ENCODE data around the gene FBXO44. TPM values are rescaled to one million over a fixed set of nuclear protein-coding genes. Genes with fewer than 3 reads are reported as not detected.

The FBXO44 gene
- total RNA-seq, 1 donor from 2014 or later = 24.2 TPM

DNA sequence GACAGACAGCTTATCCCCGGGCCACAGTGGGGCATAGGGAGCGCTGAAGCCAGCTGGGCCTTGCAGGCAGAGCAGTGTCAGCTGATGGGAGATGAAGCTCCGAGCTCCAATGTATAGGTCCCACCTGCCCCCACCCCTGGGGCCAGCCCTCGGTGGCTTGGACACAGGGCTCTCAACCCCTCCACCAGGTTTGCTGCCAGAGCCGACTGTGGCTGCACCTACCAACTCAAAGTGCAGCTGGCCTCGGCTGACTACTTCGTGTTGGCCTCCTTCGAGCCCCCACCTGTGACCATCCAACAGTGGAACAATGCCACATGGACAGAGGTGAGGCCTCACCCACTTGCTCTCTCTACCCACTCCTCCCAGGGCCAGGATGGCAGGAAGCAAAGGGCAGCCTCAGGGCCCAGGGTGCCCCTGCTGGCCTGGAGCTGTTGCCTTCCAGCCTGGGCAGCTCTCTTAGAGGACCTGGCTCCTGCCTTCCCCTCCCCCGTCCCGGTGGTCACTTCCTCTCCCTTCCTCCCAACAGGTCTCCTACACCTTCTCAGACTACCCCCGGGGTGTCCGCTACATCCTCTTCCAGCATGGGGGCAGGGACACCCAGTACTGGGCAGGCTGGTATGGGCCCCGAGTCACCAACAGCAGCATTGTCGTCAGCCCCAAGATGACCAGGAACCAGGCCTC lies 18.6 kb downstream of the FBXO44 start:
- no peaks in the 10 kb centered on the region for H3K27me3 Mint-ChIP-seq (ENCODE audit: insufficient read depth)
- no peak overlapping the region for H3K4me3 Mint-ChIP-seq
- intact Hi-C loops (cut with micrococcal nuclease) = no loop called here
- no peaks in the 10 kb centered on the region for H3K9me3 Mint-ChIP-seq
- H3K36me3 Mint-ChIP-seq (ENCODE audit: low read depth) = peaks cover 15% of the 10 kb centered on the region
- DNase-seq (ENCODE audit: low spot score) = no peak
- no peaks in the 10 kb centered on the region for H3K4me1 Mint-ChIP-seq (ENCODE audit: low read depth)
- no peak overlapping the region for H3K27ac Mint-ChIP-seq

DNA sequence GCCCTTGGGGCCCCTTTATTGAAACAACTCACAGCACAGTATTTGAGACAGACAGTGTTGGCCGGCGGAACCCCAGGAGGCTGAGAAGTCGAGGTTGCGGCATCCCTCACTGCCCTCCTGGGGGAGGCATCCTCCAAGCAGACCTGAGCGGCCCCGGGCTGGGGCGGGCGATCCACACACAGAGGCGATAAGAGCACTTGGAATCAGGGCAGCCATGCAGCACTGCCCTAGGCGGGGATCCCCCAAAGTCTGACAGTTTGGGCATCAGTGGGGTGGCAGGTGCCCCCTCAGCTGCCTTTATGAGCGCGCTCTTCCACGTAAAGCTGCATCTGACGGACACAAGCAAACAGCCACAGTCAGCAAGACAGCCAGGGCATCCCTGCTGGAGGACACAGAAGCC lies 19.8 kb downstream of the FBXO44 start:
- no peak overlapping the region for H3K27ac Mint-ChIP-seq
- peaks cover 12% of the 10 kb centered on the region for H3K36me3 Mint-ChIP-seq (ENCODE audit: low read depth)

DNA sequence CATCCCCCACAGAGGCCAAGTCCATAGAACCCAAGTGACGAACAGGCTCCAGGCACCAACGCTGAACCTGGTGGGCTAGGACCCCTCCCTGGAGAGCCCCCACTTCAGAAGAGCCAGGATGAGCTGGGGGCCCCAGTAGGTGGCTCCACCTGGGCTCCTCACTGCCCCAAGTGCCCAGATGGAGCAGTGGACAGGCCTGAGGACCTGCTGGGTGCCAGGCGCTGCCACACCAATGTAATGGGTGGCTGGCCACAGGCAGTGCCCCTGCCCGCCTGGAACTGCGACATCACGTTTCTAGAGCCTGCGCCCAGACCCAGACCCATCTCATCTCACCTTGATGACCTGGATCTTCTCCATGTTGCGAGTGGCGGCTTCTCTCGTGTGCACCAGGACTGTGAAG lies 20.6 kb downstream of the FBXO44 start:
- Mint-ChIP-seq H3K27ac (no peak overlapping the region), H3K4me3 (no peak overlapping the region), H3K9me3 (no peaks in the 10 kb centered on the region), H3K4me1 (ENCODE audit: low read depth) (peaks cover 12% of the 10 kb centered on the region), H3K36me3 (ENCODE audit: low read depth) (peaks cover 9% of the 10 kb centered on the region), H3K27me3 (ENCODE audit: insufficient read depth) (no peaks in the 10 kb centered on the region)
- DNase-seq (ENCODE audit: low spot score) = no peak
- intact Hi-C loops (cut with micrococcal nuclease) = no loop called here

More for the DNA sequence above, 19.8 kb downstream of the FBXO44 start:
- Mint-ChIP-seq H3K4me1 (ENCODE audit: low read depth) (peaks cover 9% of the 10 kb centered on the region), H3K4me3 (no peak overlapping the region), H3K27me3 (ENCODE audit: insufficient read depth) (no peaks in the 10 kb centered on the region), H3K9me3 (no peaks in the 10 kb centered on the region)
- no peak for DNase-seq (ENCODE audit: low spot score)
- intact Hi-C loops (cut with micrococcal nuclease) = no loop called here

DNA sequence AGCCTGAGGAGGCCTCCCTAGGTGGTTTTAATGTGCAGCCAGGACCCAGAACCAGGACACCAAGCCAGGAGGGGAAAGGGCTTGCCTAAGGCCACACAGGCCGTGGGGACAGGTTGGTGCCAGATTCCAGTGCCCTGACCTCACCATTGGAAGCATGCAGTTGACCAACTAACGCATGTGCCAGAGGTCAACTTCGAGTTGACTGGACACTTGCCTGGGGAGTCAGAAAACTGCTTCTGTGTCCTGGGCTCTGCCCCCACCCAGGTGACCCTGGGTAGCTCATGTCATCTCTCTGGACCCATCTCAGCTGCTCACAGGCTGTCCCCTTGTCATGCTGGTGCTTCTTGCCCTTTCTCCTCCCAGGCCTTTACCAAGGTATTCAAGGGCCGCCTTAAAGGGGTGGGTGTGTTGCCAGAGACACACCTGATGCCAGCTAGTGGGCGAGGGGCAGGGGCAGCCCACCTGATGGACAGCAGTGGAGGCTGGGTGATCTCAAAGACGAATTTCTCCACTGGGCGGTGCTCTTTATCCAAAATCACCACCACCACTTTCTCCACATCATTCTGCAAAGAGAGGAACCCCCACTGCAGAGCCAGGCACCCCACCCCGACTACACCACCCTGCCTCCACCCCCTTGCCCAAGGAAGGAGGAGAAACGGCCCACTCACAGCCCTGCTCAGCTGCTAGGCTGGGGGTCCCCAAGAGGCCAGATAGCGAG lies 21.9 kb downstream of the FBXO44 start:
- Mint-ChIP-seq H3K9me3 (no peaks in the 10 kb centered on the region), H3K4me1 (ENCODE audit: low read depth) (peaks cover 14% of the 10 kb centered on the region), H3K27me3 (ENCODE audit: insufficient read depth) (no peaks in the 10 kb centered on the region), H3K4me3 (no peak overlapping the region), H3K36me3 (ENCODE audit: low read depth) (peaks cover 7% of the 10 kb centered on the region), H3K27ac (no peak overlapping the region)
- intact Hi-C loops (cut with micrococcal nuclease) = no loop called here
- no peak for DNase-seq (ENCODE audit: low spot score)

DNA sequence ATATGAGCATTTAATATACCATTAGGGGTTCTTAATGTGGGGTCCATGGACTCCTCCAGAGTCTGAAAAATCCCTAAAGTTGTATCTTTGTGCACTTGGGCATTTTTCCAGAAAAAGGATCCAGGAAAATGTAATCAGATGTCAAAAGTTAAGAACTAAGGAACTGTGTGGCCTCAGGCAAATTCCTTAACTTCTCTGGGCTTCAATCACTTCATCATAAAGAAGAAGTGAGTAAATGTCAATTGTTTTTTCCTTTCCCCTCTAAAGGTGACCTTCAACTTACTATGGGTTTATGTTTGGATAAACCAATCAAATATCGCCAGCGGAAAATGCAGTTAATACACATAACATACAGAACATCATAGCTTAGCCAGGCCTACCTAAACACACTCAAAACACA lies 23.8 kb downstream of the FBXO44 start:
- H3K9me3 Mint-ChIP-seq = no peaks in the 10 kb centered on the region
- intact Hi-C loops (cut with micrococcal nuclease) = no loop called here
- peaks cover 5% of the 10 kb centered on the region for H3K36me3 Mint-ChIP-seq (ENCODE audit: low read depth)
- peaks cover 5% of the 10 kb centered on the region for H3K27me3 Mint-ChIP-seq (ENCODE audit: insufficient read depth)
- peaks cover 18% of the 10 kb centered on the region for H3K4me1 Mint-ChIP-seq (ENCODE audit: low read depth)
- DNase-seq (ENCODE audit: low spot score) = no peak
- H3K4me3 Mint-ChIP-seq = peak overlapping the region; percentile 3
- no peak overlapping the region for H3K27ac Mint-ChIP-seq

DNA sequence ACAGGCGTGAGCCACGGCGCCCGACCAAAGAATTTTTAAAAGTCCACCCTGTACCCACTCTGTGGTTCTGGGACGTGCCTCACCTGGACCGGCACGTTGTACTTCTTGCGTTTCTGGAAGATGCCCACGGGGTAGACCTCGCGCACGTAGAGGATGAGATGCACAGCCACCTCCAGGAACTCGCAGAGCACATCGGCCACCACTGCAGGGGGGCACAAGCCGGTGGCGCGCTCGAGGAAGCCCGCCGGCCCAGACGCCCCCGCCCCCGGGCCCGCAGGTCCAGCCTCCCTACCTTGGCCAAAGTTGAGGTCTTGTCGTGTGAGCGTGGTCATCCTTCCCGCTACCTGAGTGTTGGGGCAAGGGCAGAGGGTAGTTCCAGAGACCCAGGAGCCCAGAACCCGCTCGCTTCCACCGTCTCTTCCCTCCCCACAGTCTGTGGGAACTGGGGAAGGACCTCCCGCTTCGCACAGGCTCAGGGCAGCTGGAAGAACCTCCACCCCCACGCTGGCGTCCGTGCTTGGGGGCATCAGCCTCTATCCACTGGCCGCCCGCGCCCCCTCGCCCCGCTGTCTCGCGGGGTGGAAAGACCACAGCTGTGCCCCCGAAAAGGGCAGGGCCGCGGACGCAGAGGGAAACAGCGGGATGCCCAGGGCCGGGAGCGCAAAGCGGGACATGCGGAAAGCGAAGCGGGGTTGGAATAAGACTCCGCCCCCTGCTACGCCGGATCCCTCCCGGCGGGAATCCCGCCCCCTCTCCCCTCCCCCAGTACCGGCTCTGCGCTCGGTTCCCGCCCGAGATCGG lies 25.8 kb downstream of the FBXO44 start:
- Mint-ChIP-seq H3K27me3 (ENCODE audit: insufficient read depth) (peaks cover 13% of the 10 kb centered on the region), H3K9me3 (no peaks in the 10 kb centered on the region), H3K4me1 (ENCODE audit: low read depth) (peaks cover 18% of the 10 kb centered on the region), H3K27ac (peak overlapping the region; percentile 58), H3K36me3 (ENCODE audit: low read depth) (peaks cover 2% of the 10 kb centered on the region), H3K4me3 (peak overlapping the region; percentile 87)
- no peak for DNase-seq (ENCODE audit: low spot score)
- intact Hi-C loops (cut with micrococcal nuclease) = loop anchor here (1.0 to 2.0 kb wide), 7 partner anchors 16 to 407 kb away; partner anchors contain the start of genes AGTRAP, FBXO2, FBXO44 and FBXO6

DNA sequence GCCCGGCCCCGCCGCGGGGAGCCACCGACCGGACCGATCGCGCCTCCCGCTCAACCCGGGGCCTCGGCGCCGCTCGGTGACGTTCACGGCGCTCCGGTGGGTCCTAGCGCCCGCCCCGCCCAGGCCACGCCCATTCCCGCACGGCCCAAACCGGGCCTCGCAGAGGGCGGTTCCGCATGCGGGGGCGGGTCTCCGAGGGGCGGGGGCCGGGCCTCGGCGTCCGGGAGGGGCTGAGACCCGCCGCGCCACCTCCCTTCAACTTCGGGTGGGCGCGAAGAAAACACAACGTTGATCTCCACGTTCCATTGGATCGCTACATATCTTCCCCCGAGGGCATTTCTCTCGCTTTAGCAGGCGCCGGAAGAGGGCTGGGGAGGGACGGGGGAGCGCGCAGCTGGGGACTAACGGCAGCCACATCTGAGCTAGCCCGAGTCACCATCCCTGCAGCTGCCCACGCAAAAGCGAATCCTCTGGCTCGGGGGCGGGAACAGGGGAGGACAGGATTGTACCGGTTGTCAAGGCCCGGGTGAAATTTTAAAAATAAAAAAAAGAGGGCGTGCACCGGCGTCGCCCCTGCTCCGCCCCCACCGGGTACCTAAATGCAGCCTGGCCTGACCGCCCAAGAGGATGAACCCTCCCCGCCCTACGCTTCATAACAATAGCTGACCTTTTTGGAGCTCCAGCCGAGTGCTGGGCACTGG lies 26.5 kb downstream of the FBXO44 start, which contains the start of gene MAD2L2:
Gene MAD2L2, minus strand, starts transcription at position 78 of the 701 bp plus-strand sequence. CDS start 547 bp downstream, outside the sequence.
- Mint-ChIP-seq H3K36me3 (ENCODE audit: low read depth) (no peaks in the 10 kb centered on the region), H3K27ac (peak within 1 kb of the TSS; percentile 91), H3K9me3 (no peaks in the 10 kb centered on the region), H3K27me3 (ENCODE audit: insufficient read depth) (peaks cover 13% of the 10 kb centered on the region), H3K4me3 (peak within 1 kb of the TSS; percentile 87), H3K4me1 (ENCODE audit: low read depth) (peaks cover 18% of the 10 kb centered on the region)
- intact Hi-C loops (cut with micrococcal nuclease) = loop anchor here (1.0 to 2.0 kb wide), 7 partner anchors 17 to 408 kb away; partner anchors contain the start of genes AGTRAP, FBXO2, FBXO44 and FBXO6
- DNase-seq (ENCODE audit: low spot score) = peak; percentile 90

DNA sequence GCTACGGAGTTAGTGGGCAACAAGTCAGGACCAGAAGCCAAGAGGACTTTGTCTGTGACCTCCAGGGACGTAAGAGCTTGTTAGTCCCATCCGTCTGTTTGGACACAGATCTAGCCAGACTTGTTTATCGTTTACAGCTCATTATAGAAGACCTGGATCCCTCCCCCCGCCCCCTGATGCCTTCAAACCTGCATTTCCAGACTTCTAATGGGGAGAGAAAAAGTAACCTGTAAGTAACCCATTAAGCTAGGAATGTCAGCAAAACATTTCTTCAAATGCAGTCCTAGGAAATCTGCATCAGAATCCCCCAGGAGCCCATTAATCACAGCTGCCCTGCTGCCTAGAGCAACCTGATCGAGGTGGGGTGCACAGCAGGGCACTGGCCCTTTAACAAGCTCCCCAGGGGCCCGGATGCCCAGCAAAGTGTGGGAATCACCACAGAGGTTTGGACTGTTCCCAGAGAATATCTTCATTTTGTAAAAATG lies 27.7 kb downstream of the FBXO44 start:
- intact Hi-C loops (cut with micrococcal nuclease) = no loop called here
- Mint-ChIP-seq H3K4me1 (ENCODE audit: low read depth) (peaks cover 18% of the 10 kb centered on the region), H3K36me3 (ENCODE audit: low read depth) (no peaks in the 10 kb centered on the region), H3K9me3 (no peaks in the 10 kb centered on the region), H3K27me3 (ENCODE audit: insufficient read depth) (peaks cover 15% of the 10 kb centered on the region), H3K4me3 (peak overlapping the region; percentile 56), H3K27ac (no peak overlapping the region)
- DNase-seq (ENCODE audit: low spot score) = no peak

DNA sequence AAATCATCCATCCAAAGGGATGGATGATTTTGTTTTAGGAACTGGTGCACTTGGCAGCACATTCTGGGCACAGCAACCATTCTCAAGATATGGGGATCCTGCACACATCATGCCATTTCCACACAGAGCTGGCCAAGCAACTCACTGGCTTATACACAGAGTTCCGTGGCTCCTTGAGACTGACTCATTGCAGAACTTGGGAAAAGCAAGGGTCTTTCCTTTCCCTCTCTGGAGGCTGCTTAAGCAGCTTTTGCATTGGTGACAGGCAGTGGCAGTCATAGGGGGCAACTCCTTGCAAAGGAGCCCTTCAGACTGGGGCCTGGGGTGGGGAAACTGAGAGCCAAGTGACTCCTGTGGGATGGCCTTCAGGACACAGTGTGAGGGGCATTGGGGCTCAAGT lies 28.1 kb downstream of the FBXO44 start:
- Mint-ChIP-seq H3K4me1 (ENCODE audit: low read depth) (peaks cover 18% of the 10 kb centered on the region), H3K27ac (no peak overlapping the region), H3K27me3 (ENCODE audit: insufficient read depth) (peaks cover 20% of the 10 kb centered on the region), H3K9me3 (no peaks in the 10 kb centered on the region), H3K36me3 (ENCODE audit: low read depth) (no peaks in the 10 kb centered on the region), H3K4me3 (no peak overlapping the region)
- intact Hi-C loops (cut with micrococcal nuclease) = no loop called here
- DNase-seq (ENCODE audit: low spot score) = no peak

DNA sequence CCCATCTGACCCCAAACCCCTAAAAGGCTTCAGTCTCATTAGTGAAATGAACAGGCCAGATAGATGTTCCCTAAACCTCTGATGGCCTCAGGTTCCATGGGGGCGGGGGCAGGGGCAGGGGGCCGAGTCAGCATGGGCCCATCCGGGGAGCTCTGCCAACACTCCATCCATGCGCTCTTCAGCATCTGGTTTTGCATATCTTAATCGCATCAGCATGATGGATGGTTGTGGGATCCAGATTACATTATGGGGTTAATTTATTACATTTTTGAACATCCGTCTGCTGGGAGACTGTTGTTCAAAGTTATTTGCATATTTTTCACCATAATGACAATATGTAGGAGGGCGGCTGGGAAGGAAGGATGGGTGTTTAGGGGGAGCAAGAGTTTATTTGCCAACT lies 29.4 kb downstream of the FBXO44 start:
- Mint-ChIP-seq H3K4me3 (no peak overlapping the region), H3K4me1 (ENCODE audit: low read depth) (peaks cover 12% of the 10 kb centered on the region), H3K36me3 (ENCODE audit: low read depth) (no peaks in the 10 kb centered on the region), H3K27me3 (ENCODE audit: insufficient read depth) (peaks cover 32% of the 10 kb centered on the region), H3K27ac (no peak overlapping the region), H3K9me3 (no peaks in the 10 kb centered on the region)
- DNase-seq (ENCODE audit: low spot score) = no peak
- intact Hi-C loops (cut with micrococcal nuclease) = no loop called here

DNA sequence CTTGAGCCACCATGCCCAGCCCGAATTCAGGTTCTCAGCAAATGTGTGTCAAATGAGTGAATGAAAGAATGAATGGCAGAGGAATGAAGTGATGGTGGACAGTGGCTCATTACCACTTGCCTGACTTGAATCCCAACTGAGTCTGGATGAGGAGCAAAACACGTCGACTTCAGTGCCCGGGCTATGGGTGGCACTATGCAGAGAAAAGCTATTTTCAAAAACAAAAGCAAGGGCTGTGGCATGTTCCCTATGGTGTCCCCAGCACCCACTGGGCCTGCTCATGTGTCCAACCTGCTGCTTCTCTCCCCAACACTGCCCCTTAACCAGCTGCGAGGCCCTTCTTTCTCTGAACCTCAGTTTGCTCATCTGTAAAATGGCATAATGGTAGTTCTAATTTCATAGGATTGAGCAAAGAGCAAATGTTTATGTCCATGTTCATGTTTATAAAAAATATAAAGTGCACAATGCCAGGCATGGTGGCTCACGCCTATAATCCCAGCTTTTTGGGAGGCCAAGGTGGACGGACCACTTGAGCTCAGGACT lies 30.6 kb downstream of the FBXO44 start:
- H3K27ac Mint-ChIP-seq = no peak overlapping the region
- H3K9me3 Mint-ChIP-seq = no peaks in the 10 kb centered on the region
- intact Hi-C loops (cut with micrococcal nuclease) = no loop called here
- no peak overlapping the region for H3K4me3 Mint-ChIP-seq
- peaks cover 39% of the 10 kb centered on the region for H3K27me3 Mint-ChIP-seq (ENCODE audit: insufficient read depth)
- no peaks in the 10 kb centered on the region for H3K36me3 Mint-ChIP-seq (ENCODE audit: low read depth)
- DNase-seq (ENCODE audit: low spot score) = no peak
- peaks cover 10% of the 10 kb centered on the region for H3K4me1 Mint-ChIP-seq (ENCODE audit: low read depth)

DNA sequence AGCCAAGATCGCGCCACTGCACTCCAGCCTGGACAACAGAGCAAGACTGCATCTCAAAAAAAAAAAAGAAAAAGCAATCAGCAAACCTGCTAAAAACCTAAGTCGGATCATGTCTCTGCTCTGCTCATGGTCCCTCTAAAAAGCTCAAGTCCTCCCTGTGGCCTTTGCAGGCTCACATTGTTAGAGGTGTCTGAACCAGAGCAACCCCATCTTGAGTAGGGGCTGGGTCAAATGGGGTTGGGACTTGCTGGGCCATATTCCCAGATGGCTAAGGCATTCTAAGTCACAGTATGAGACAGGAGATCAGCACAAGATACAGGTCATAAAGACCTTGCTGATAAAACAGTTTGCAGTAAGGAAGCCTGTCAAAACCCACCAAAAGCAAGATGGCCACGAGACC lies 33.8 kb downstream of the FBXO44 start:
- Mint-ChIP-seq H3K9me3 (no peaks in the 10 kb centered on the region), H3K27me3 (ENCODE audit: insufficient read depth) (peaks cover 53% of the 10 kb centered on the region), H3K4me3 (no peak overlapping the region), H3K4me1 (ENCODE audit: low read depth) (peaks cover 15% of the 10 kb centered on the region), H3K27ac (no peak overlapping the region), H3K36me3 (ENCODE audit: low read depth) (no peaks in the 10 kb centered on the region)
- intact Hi-C loops (cut with micrococcal nuclease) = no loop called here
- no peak for DNase-seq (ENCODE audit: low spot score)

All from activated T-helper 1 cell treated with anti-CD3 and anti-CD28 coated beads, Interleukin-12 subunit alpha, Interleukin-12 subunit beta, Interleukin-2, Interleukin-4 antibody, amounts not matched to agents 30 ng/mL and 10 ng/mL and 1 ng/mL, durations not matched to agents 14 hours and 24 hours and 36 hours (primary cell).